HCT116 (cell line): ENCODE measurements around the gene DOCK1.

Experiments
- ATF3 ChIP-seq: IDR thresholded peaks from 2 replicates; pipeline ENCODE4 v1.6.1; 2012
- CEBPB ChIP-seq: IDR thresholded peaks from 2 replicates; pipeline ENCODE4 v1.6.1; 2012; ENCODE audit warnings: low read depth
- CTCF ChIP-seq, 3 experiments: fragments of 200-600 bp in 1 of 3; sonication (generic) in 1 of 3; IDR thresholded peaks in 2 of 3; conservative IDR thresholded peaks in 1 of 3; 2 replicates each; pipeline ENCODE4 v1.5.1; 2012 to 2017; ENCODE audit warnings: low read depth in 2 of 3, low read length in 2 of 3, antibody characterized with exemption in 1 of 3, borderline replicate concordance in 1 of 3, control low read depth in 1 of 3, mild to moderate bottlenecking in 1 of 3, mixed read lengths in 1 of 3, mixed run types in 1 of 3, moderate library complexity in 1 of 3; ENCODE audit not compliant: insufficient read depth in 1 of 3
- EGR1 ChIP-seq: IDR thresholded peaks from 2 replicates; pipeline ENCODE4 v1.6.1; 2012; ENCODE audit warnings: low read depth
- EZH2 ChIP-seq: fragments of 200-600 bp; sonication (generic); IDR thresholded peaks from 2 replicates; pipeline ENCODE4 v1.6.1; 2017; ENCODE audit warnings: antibody characterized with exemption, mixed run types
- FOSL1 ChIP-seq: IDR thresholded peaks from 2 replicates; pipeline ENCODE4 v1.6.1; 2012; ENCODE audit warnings: low read depth
- POLR2A ChIP-seq: IDR thresholded peaks from 2 replicates; pipeline ENCODE4 v1.7.0; 2011; ENCODE audit warnings: borderline replicate concordance; ENCODE audit not compliant: insufficient read depth, insufficient read length; ENCODE audit errors: extremely low read depth
- POLR2AphosphoS5 ChIP-seq: IDR thresholded peaks from 2 replicates; pipeline ENCODE4 v1.6.1; 2011; ENCODE audit warnings: mild to moderate bottlenecking, low read depth, low read length, moderate library complexity
- RAD21 ChIP-seq: IDR thresholded peaks from 2 replicates; pipeline ENCODE4 v1.6.1; 2012; ENCODE audit warnings: low read depth, mild to moderate bottlenecking
- REST ChIP-seq: IDR thresholded peaks from 2 replicates; pipeline ENCODE4 v1.6.1; 2012; ENCODE audit warnings: low read depth
- SP1 ChIP-seq: IDR thresholded peaks from 2 replicates; pipeline ENCODE4 v1.6.1; 2012; ENCODE audit warnings: low read depth
- SRF ChIP-seq: IDR thresholded peaks from 2 replicates; pipeline ENCODE4 v1.6.1; 2012; ENCODE audit warnings: low read depth
- ZFX ChIP-seq: fragments of 450-650 bp; IDR thresholded peaks from 2 replicates; pipeline ENCODE4 v1.6.1; 2017

GRCh38 chr10:127197154-127197432 lies 291.9 kb downstream of the DOCK1 start:
- no peak for TF ChIP-seq FOSL1
- no peak for TF ChIP-seq CTCF (IDR thresholded peaks at IDR 0.05 in 2 of 3, conservative IDR thresholded peaks at IDR 0.05 in 1 of 3; ENCODE audit: borderline replicate concordance in 1 of 3, insufficient read depth in 1 of 3, low read depth in 2 of 3, low read length in 2 of 3)
- no peak for TF ChIP-seq ATF3
- no peak for TF ChIP-seq POLR2A
- TF ChIP-seq EZH2, result no peak
- no peak for TF ChIP-seq RAD21
- no peak for TF ChIP-seq SRF
- TF ChIP-seq REST, result no peak
- TF ChIP-seq CEBPB, result no peak
- no peak for TF ChIP-seq SP1
- no peak for TF ChIP-seq POLR2AphosphoS5
- TF ChIP-seq ZFX, result no peak
- TF ChIP-seq EGR1, result no peak
